HEK293 (cell line): Measurements from ENCODE around the gene ZCCHC24.

Source experiments
- CTCF ChIA-PET: fragments of 350-600 bp; formaldehyde crosslinking; extraction: SDS; loops from one replicate; lab custom pipeline; 2021; ENCODE audit warnings: antibody characterized with exemption; lab: Yijun Ruan, JAX
- POLR2A ChIA-PET: fragments of 300-600 bp; formaldehyde crosslinking; extraction: SDS; loops from one replicate; lab custom pipeline; 2020; ENCODE audit warnings: antibody characterized with exemption, inconsistent platforms; lab: Yijun Ruan, JAX
- H3K27ac ChIP-seq: fragments of 200-500 bp; sonication (Bioruptor generic); 2 replicates; pipeline ENCODE4 v1.5.1; 2014; ENCODE audit warnings: low read depth, low read length, control low read depth, inconsistent platforms; ENCODE audit errors: extremely low read depth
- H3K36me3 ChIP-seq, 2 experiments: fragments of 200-500 bp in 1 of 2; sonication (Bioruptor generic) in 1 of 2; 1 replicate in 1 of 2; 2 replicates in 1 of 2; pipeline ENCODE4 v1.5.1; 2014 to 2017; ENCODE audit warnings: inconsistent platforms in 2 of 2, low read length in 2 of 2; ENCODE audit not compliant: control insufficient read depth in 2 of 2, insufficient read depth in 1 of 2
- H3K4me1 ChIP-seq: fragments of 200-500 bp; sonication (Bioruptor generic); 2 replicates; pipeline ENCODE4 v1.5.1; 2014; ENCODE audit warnings: mild to moderate bottlenecking, low read length, inconsistent platforms; ENCODE audit not compliant: control insufficient read depth, insufficient read depth
- H3K4me3 ChIP-seq: 2 replicates; pipeline ENCODE4 v1.5.1; 2011; ENCODE audit warnings: low read depth, mild to moderate bottlenecking, control low read depth, low read length, moderate library complexity
- H3K9me3 ChIP-seq: fragments of 200-500 bp; sonication (Bioruptor generic); 2 replicates; pipeline ENCODE4 v1.5.1; 2014; ENCODE audit warnings: low read depth, low read length, inconsistent platforms; ENCODE audit not compliant: control insufficient read depth, insufficient read depth
- FEZF1 ChIP-seq: fragments of 450-650 bp; formaldehyde crosslinking; IDR thresholded peaks from 2 replicates; pipeline ENCODE4 v1.5.1; 2016; ENCODE audit warnings: missing biosample characterization, missing genetic modification characterization
- GLIS1 ChIP-seq: fragments of 450-650 bp; formaldehyde crosslinking; IDR thresholded peaks from 2 replicates; pipeline ENCODE4 v1.5.1; 2016; ENCODE audit warnings: missing biosample characterization, missing genetic modification characterization
- GLIS2 ChIP-seq: fragments of 450-650 bp; formaldehyde crosslinking; IDR thresholded peaks from 2 replicates; pipeline ENCODE4 v1.5.1; 2016; ENCODE audit warnings: missing biosample characterization, missing genetic modification characterization
- KLF1 ChIP-seq: fragments of 450-650 bp; formaldehyde crosslinking; IDR thresholded peaks from 2 replicates; pipeline ENCODE4 v1.5.1; 2016; ENCODE audit warnings: missing biosample characterization, missing genetic modification characterization
- PRDM4 ChIP-seq: fragments of 450-650 bp; formaldehyde crosslinking; IDR thresholded peaks from 2 replicates; pipeline ENCODE4 v1.5.1; 2017; ENCODE audit warnings: missing biosample characterization, missing genetic modification characterization
- SALL2 ChIP-seq: fragments of 450-650 bp; formaldehyde crosslinking; IDR thresholded peaks from 2 replicates; pipeline ENCODE4 v1.5.0; 2017; ENCODE audit warnings: missing biosample characterization, mild to moderate bottlenecking, missing genetic modification characterization, borderline replicate concordance
- TRIM28 ChIP-seq: IDR thresholded peaks from 2 replicates; pipeline ENCODE4 v1.6.1; 2011; ENCODE audit warnings: low read length, control low read depth, borderline replicate concordance
- ZNF24 ChIP-seq: fragments of 450-650 bp; formaldehyde crosslinking; IDR thresholded peaks from 2 replicates; pipeline ENCODE4 v1.5.1; 2016; ENCODE audit warnings: missing biosample characterization, missing genetic modification characterization
- ZNF341 ChIP-seq: fragments of 450-650 bp; formaldehyde crosslinking; IDR thresholded peaks from 2 replicates; pipeline ENCODE4; 2016; ENCODE audit warnings: low read depth, missing biosample characterization, missing genetic modification characterization
- ZNF529 ChIP-seq: fragments of 450-650 bp; formaldehyde crosslinking; IDR thresholded peaks from 2 replicates; pipeline ENCODE4 v1.5.1; 2017; ENCODE audit warnings: missing genetic modification characterization, missing biosample characterization; ENCODE audit not compliant: insufficient replicate concordance
- ZNF580 ChIP-seq: fragments of 450-650 bp; formaldehyde crosslinking; IDR thresholded peaks from 2 replicates; pipeline ENCODE4 v1.5.1; 2016; ENCODE audit warnings: missing biosample characterization, missing genetic modification characterization
- ZNF600 ChIP-seq: fragments of 450-650 bp; formaldehyde crosslinking; IDR thresholded peaks from 2 replicates; pipeline ENCODE4 v1.5.1; 2016; ENCODE audit warnings: missing biosample characterization, missing genetic modification characterization
- ZNF624 ChIP-seq: fragments of 450-650 bp; formaldehyde crosslinking; IDR thresholded peaks from 2 replicates; pipeline ENCODE4 v1.5.1; 2017; ENCODE audit warnings: missing biosample characterization, missing genetic modification characterization
- ZNF76 ChIP-seq: fragments of 450-650 bp; formaldehyde crosslinking; IDR thresholded peaks from 2 replicates; pipeline ENCODE4; 2016; ENCODE audit warnings: low read depth, missing biosample characterization, missing genetic modification characterization, borderline replicate concordance
- ZNF768 ChIP-seq: fragments of 450-650 bp; formaldehyde crosslinking; IDR thresholded peaks from 2 replicates; pipeline ENCODE4 v1.5.1; 2018; ENCODE audit warnings: missing biosample characterization, mild to moderate bottlenecking, missing genetic modification characterization
- ZNF792 ChIP-seq: fragments of 450-650 bp; formaldehyde crosslinking; IDR thresholded peaks from 2 replicates; pipeline ENCODE4 v1.5.1; 2016; ENCODE audit warnings: missing biosample characterization, missing genetic modification characterization
- ZSCAN30 ChIP-seq: fragments of 450-650 bp; IDR thresholded peaks from 2 replicates; pipeline ENCODE4 v1.5.1; 2018; ENCODE audit warnings: missing biosample characterization, mild to moderate bottlenecking, missing genetic modification characterization, moderate library complexity
- TF ChIP-seq, protein P1 (sequence below): fragments of 450-650 bp; formaldehyde crosslinking; IDR thresholded peaks from 2 replicates; pipeline ENCODE4 v1.5.1; 2016; ENCODE audit warnings: missing biosample characterization, missing genetic modification characterization
- TF ChIP-seq, protein P2 (sequence below): fragments of 450-650 bp; formaldehyde crosslinking; IDR thresholded peaks from 2 replicates; pipeline ENCODE4 v1.5.1; 2016; ENCODE audit warnings: missing biosample characterization, missing genetic modification characterization
- TF ChIP-seq, protein P3 (sequence below): fragments of 450-650 bp; formaldehyde crosslinking; IDR thresholded peaks from 2 replicates; pipeline ENCODE4 v1.5.1; 2016; ENCODE audit warnings: missing biosample characterization, missing genetic modification characterization
- TF ChIP-seq, protein P4 (sequence below): fragments of 450-650 bp; formaldehyde crosslinking; IDR thresholded peaks from 2 replicates; pipeline ENCODE4 v1.5.1; 2016; ENCODE audit warnings: missing biosample characterization, missing genetic modification characterization

Gene ZCCHC24

DNA sequence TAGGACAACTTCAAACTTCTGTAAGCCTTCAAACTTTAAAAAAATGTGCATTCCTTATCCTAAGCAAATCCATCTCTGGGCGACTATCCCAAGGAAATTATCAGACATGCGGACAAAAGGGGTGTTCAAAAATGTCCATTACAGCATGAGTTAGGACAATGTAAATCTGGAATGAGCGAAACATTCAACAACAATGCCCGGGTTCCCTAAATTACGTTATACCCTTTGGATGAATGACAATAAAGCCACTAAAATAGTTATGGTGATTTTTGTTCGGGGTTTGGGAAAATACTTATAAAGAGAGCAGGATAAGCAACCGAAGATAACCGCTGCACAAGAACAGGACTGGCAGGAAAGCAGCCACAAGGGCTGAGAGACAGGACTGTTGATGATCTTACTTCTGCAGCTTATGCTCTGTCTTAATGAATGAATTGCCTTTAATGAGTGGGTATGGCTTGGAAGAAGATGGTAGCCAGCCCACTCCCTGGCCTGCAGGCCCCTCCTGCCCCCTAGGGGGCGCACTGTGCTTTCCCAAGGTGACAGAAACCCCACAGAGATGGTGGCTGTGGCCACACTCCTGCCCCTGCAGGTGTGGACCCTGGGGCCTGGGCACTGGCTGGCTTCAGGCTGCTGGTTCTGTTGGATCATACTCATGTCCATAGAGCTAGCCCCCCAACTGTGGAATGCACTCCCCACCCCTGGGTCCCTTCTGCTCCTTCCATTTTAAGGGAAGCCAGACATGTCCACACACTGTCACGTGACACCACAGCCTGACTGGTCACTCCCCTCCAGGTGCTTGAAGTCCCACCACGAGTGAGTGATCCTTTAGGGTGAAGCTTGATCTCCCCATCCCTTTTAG lies 45.0 kb downstream of the ZCCHC24 start (continued):
- TF ChIP-seq, protein P1, sequence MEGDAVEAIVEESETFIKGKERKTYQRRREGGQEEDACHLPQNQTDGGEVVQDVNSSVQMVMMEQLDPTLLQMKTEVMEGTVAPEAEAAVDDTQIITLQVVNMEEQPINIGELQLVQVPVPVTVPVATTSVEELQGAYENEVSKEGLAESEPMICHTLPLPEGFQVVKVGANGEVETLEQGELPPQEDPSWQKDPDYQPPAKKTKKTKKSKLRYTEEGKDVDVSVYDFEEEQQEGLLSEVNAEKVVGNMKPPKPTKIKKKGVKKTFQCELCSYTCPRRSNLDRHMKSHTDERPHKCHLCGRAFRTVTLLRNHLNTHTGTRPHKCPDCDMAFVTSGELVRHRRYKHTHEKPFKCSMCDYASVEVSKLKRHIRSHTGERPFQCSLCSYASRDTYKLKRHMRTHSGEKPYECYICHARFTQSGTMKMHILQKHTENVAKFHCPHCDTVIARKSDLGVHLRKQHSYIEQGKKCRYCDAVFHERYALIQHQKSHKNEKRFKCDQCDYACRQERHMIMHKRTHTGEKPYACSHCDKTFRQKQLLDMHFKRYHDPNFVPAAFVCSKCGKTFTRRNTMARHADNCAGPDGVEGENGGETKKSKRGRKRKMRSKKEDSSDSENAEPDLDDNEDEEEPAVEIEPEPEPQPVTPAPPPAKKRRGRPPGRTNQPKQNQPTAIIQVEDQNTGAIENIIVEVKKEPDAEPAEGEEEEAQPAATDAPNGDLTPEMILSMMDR (tag by site-specific recombination), result peak; percentile 46
- TF ChIP-seq ZSCAN30, result 0 out of 2 replicates have a peak, but pooled peaks have one; percentile 34
- TF ChIP-seq, protein P2, sequence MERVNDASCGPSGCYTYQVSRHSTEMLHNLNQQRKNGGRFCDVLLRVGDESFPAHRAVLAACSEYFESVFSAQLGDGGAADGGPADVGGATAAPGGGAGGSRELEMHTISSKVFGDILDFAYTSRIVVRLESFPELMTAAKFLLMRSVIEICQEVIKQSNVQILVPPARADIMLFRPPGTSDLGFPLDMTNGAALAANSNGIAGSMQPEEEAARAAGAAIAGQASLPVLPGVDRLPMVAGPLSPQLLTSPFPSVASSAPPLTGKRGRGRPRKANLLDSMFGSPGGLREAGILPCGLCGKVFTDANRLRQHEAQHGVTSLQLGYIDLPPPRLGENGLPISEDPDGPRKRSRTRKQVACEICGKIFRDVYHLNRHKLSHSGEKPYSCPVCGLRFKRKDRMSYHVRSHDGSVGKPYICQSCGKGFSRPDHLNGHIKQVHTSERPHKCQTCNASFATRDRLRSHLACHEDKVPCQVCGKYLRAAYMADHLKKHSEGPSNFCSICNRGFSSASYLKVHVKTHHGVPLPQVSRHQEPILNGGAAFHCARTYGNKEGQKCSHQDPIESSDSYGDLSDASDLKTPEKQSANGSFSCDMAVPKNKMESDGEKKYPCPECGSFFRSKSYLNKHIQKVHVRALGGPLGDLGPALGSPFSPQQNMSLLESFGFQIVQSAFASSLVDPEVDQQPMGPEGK (tag by site-specific recombination), result peak; percentile 61
- peak; percentile 29; the same call in 1 of the 2 replicates for TF ChIP-seq GLIS2 (tag by site-specific recombination)

GRCh38 chr10:79399223-79399831 lies 46.1 kb downstream of the ZCCHC24 start:
- H3K27ac ChIP-seq, result no peak overlapping the region
- H3K9me3 ChIP-seq, result no peaks in the 10 kb centered on the region
- H3K4me1 ChIP-seq, result no peaks in the 10 kb centered on the region; the same call in 1 of the 2 replicates
- H3K4me3 ChIP-seq, result no peak overlapping the region
- POLR2A ChIA-PET, result interaction anchor here (1.5 kb wide), 1 partner anchor 25 kb away, joined by 3 read pairs; no protein-coding TSS in a partner anchor
- H3K36me3 ChIP-seq, result no peaks in the 10 kb centered on the region
- CTCF ChIA-PET, result interaction anchor here (0.5 to 2.9 kb wide), 13 partner anchors 10 to 125 kb away, joined by 3 to 16 read pairs (median 5); no protein-coding TSS in a partner anchor
- TF ChIP-seq PRDM4 (tag by site-specific recombination) (no peak), ZNF341 (tag by site-specific recombination) (peak; percentile 77), SALL2 (tag by site-specific recombination) (no peak), FEZF1 (no peak), GLIS2 (tag by site-specific recombination) (peak; percentile 92), ZNF792 (tag by site-specific recombination) (no peak), ZSCAN30 (no peak), TRIM28 (no peak), ZNF24 (tag by site-specific recombination) (no peak), ZNF624 (tag by site-specific recombination) (no peak), ZNF76 (tag by site-specific recombination) (peak; percentile 67; the same call in 1 of the 2 replicates), GLIS1 (tag by site-specific recombination) (peak; percentile 99), ZNF600 (tag by site-specific recombination) (peak; percentile 71; the same call in 1 of the 2 replicates), ZNF768 (no peak), ZNF529 (no peak), KLF1 (tag by site-specific recombination) (peak; percentile 62; the same call in 1 of the 2 replicates), ZNF580 (tag by site-specific recombination) (no peak)
- TF ChIP-seq, protein P3, sequence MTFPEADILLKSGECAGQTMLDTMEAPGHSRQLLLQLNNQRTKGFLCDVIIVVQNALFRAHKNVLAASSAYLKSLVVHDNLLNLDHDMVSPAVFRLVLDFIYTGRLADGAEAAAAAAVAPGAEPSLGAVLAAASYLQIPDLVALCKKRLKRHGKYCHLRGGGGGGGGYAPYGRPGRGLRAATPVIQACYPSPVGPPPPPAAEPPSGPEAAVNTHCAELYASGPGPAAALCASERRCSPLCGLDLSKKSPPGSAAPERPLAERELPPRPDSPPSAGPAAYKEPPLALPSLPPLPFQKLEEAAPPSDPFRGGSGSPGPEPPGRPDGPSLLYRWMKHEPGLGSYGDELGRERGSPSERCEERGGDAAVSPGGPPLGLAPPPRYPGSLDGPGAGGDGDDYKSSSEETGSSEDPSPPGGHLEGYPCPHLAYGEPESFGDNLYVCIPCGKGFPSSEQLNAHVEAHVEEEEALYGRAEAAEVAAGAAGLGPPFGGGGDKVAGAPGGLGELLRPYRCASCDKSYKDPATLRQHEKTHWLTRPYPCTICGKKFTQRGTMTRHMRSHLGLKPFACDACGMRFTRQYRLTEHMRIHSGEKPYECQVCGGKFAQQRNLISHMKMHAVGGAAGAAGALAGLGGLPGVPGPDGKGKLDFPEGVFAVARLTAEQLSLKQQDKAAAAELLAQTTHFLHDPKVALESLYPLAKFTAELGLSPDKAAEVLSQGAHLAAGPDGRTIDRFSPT (tag by site-specific recombination), result no peak
- TF ChIP-seq, protein P4, sequence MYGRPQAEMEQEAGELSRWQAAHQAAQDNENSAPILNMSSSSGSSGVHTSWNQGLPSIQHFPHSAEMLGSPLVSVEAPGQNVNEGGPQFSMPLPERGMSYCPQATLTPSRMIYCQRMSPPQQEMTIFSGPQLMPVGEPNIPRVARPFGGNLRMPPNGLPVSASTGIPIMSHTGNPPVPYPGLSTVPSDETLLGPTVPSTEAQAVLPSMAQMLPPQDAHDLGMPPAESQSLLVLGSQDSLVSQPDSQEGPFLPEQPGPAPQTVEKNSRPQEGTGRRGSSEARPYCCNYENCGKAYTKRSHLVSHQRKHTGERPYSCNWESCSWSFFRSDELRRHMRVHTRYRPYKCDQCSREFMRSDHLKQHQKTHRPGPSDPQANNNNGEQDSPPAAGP (tag by site-specific recombination), result peak; percentile 30
- TF ChIP-seq, protein P2 (tag by site-specific recombination), result 0 out of 2 replicates have a peak, but pooled peaks have one; percentile 24
